GM04504 (cell line): ENCODE results near the gene POLR3F.
"Not testable (repeated sequence)": the region's sequence is repeated elsewhere in the genome, so short reads cannot be mapped to it uniquely, and the experiment has no call there.

ENCODE experiments used
- DNase-seq: peaks from one replicate; pipeline ENCODE4 v3.0.0-alpha.2; 2012; ENCODE audit warnings: low read depth

Gene POLR3F

DNA sequence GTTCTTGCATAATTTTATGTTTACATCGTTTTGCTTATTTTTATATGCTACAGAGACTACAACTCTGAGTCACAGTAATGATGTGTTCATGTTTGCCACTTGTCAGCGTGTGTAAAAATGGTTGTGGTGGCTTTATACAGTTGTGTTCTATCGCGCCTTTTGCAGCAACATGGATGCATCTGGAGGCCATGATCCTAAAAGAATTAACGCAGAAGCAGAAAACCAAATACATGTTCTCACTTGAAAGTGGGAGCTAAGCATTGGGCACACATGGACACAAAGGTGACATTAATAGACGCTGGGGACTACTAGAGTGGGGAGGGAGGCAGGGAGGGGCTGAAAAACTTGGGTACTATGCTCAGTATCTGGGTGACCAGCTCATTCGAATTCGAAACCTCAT lies 39.6 kb downstream of the POLR3F start:
- no peak for DNase-seq

DNA sequence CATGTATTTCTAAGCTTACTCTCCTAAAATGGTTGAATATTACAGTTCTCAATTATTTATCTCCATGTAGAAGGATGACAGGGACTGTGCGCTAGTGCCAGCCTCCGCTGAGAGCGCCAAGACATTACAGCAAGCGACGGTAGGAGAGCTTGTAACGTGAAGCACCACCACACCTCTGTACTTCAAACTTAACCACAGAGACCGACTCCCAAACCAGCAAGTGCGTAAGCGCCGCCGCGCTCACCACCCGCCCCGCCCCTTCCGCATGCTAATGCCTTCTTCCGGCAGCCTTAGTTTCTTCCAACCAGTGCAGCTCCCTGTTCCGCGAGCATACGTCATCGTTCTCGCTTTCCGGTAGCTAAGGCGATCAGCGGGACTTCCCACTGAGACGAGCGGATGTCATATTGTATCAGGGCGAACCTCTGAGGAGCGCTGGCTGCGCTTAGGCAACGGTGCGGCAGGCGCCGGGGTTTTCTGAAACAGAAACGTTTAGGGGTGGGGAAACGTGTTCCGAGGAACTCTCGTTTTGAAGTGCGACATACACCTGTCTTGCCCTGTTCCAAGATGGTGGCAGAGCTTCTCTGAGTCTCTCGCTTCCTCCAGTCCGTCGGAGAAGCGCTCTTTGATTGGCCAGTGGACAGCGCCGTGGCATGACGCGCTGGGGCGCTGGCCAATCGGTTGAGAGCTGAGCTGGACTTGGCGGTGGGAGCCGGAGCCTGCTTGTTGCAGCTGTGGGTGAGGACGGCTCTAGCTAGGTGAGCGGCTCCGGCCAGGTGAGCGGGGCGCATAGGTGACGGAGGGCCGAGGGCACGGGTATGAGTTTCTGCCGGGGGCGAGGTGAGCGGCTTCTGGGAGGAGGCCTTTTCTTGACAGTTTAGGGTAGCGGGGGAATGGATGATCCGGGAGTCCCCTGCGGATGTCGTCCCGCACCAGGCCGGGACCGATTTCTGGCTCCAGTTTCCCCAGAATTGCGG lies 40.3 kb downstream of the POLR3F start, which contains the start of gene SEC23B:
TSS of gene SEC23B (plus strand) at position 723 of the 974 bp plus-strand sequence. CDS start 2,896 bp downstream, outside the sequence.
- DNase-seq = peak; percentile 94

DNA sequence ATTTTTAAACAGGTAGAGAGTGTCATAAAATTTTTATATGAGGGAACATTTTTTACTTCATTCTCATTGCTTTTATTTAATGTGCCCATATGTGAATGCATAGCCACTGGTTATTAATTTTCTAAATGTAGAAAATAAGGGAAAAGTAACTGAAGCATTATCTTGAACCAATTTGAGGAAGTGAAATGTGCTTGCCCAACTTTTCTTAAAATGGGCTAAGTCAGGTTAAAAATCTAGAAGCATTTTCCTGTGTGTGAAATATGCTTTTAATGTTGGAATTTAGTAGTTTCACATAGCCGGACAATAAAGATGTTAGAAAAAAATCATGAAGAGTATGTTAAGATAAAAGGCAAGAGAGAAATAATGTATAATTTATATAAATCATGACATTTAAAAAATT lies 44.4 kb downstream of the POLR3F start:
- DNase-seq = no peak

DNA sequence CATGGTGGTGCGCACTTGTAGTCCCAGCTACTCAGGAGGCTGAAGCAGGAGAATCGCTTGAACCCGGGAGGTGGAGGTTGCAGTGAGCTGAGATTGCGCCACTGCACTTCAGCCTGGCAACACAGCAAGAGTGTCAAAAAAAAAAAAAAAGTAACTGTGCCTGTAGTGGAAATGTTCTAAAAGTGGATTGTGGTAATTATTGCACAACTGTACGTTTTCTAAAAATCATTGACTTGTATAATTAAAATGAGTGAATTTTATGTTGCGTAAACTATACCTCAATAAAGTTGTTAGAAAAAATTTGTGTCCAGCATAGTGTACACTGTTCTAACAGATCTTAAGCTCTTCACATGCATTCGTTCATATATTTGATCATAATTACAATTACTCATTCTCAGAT lies 46.0 kb downstream of the POLR3F start:
- DNase-seq = no peak

DNA sequence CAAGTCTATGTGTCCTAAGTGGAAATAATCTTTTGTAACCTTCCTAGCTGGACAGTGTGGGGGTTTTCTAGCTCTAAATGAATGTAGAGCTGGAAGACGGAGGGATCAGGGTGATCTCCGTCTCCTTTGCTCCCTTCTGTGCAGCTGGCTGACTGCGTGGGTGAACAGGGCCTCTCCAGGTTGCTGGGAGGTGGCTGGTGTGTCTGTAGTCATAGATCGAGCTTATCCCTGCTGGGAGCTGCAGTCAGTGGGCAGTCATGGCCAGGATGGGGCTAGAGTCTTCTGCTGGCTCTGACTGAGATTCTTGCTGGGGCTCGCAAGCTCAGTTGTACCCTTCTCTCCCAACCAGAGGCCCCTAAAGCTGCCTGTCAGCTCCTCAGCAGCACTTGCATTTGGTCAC lies 46.9 kb downstream of the POLR3F start:
- DNase-seq = no peak

DNA sequence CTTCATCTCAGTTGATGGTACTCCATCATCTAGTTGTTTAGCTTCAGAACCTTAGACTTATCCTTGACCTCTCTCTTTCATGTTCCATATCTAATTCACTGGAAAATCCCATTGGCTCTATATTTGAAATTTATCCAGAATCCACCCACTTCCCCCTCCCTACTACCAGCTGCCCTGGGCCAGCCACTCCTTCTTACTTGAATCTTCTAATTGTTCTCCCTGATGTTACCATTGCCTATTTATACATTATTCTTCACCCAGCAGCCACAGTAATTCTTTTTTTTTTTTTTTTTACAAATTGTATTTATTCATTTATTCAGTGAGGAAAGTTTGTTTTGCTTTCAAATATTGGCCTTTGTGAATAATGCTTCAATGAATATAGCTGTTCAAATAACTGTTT lies 48.8 kb downstream of the POLR3F start:
- DNase-seq = no peak

DNA sequence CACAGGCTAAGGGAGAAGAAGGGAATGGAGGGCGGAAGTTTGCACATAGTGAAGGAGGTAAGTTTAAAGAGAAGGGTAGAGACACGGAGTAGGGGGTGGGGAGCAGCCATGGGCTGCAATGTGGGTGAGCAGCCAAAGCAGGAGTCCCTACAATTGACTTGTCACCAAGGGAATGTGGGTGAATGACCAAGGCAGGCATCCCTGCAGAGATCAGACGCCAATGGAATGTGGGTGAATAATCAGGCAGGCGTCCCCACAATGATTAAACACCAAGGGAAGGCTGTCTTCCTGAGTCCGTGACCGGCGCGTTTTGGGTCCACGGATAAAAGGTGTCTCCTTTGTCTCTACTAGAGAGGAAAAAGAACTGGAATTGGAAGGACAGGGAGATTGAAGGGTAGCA lies 54.9 kb downstream of the POLR3F start:
- not testable (repeated sequence) for DNase-seq

DNA sequence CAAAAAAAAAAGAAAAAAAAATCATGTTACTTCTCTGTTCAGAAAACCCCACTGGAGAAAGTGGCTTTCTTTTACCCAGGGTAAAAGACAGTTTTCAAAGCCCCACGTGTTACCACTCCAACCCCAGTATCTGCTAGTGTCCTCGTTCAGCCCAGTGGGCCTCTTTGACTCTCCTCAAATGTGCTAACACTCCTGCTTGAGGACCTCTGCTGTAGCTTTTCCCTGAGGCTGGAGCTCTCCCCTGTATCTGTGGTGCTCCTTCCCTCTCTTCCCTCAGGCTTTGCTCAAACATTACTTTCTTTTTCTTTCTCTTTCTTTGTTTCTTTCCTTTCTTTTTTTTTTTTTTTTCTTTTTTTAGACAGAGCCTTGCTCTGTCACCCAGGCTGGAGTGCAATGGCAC lies 55.9 kb downstream of the POLR3F start:
- no peak for DNase-seq

DNA sequence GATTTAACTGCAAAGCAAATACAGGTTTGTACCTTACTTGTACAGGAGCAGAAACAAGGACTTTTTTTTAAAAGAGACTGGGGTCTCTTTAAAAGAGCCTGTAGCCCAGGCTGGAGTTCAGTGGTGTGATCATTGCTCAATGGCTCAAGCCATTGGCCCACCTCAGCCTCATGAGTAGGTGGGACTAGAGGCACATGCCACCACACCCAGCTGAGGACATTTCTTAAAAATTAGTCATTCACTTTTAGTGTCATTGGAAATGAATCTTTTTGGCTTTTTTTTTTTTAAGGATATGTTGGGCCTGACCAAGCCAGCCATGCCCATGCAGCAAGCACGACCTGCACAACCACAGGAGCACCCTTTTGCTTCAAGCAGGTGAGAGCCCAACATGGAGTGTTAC lies 57.5 kb downstream of the POLR3F start:
- DNase-seq = peak; percentile 26

DNA sequence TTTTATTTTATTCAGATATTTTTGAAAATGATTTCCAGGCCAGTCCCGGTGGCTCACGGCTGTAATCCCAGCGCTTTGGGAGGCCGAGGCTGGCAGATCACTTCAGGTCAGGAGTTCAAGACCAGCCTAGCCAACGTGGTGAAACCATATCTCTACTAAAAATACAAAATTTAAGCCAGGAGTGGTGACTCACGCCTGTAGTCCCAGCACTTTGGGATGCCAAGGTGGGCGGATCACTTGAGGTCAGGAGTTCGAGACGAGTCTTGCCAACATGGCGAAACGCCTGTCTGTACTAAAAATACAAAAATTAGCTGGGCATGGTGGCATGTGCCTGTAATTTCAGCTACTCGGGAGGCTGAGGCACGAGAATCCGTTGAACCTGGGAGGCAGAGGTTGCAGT lies 59.6 kb downstream of the POLR3F start:
- DNase-seq = not testable (repeated sequence)

DNA sequence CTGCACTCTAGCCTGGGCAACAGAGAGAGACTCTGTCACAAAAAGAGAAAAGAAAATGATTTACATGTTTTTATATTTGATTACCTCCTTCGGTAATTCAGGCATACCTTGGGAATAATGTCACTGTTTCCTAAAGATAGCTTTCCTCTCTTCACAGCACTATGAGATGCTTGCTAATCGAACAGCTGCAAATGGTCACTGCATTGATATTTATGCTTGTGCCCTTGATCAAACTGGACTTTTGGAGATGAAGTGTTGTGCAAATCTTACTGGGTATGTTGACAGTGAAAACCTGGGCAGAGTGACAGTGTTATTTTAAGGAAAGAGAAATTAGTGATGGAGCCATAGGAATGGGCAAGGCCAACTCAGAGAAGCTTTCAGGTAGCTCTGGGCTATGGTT lies 60.1 kb downstream of the POLR3F start:
- no peak for DNase-seq

DNA sequence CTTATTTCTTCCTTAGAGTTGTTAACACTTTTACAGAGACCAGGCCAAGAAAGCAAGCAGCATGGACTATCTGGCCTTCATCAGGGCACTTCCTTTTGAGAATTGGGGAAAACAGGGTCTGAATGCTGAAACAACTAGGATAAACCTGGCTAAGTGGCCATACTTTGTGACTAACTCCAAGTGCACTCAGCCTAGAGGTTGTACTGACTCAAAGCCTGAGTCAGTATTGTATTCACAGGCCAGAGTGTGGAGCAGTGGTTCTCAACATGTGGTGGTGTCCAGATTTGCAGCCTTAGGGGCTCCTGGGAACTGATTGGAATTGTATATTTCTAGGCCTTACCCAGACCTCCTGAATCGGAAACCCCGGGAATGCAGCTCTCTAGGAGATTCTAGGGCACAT lies 60.6 kb downstream of the POLR3F start:
- DNase-seq = no peak

DNA sequence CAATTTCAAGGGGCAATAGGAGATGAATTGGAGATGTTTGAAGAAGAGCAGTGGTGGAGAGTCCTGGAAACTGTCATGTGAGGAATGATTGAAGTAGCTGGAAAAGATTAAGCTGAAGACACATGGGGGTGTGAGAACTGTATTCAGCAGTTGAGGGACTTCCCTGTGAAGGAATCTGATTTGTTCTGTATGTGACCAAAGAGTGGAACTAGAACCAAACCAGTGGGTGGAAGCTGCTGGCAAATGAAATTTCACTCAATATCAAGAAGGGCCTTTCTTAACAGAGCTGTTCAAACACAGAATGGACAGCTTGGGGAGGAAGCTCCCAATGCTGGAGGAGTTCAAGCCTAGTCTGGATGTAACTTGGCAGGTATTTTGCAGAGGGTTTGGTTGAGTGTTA lies 61.9 kb downstream of the POLR3F start:
- DNase-seq = no peak

DNA sequence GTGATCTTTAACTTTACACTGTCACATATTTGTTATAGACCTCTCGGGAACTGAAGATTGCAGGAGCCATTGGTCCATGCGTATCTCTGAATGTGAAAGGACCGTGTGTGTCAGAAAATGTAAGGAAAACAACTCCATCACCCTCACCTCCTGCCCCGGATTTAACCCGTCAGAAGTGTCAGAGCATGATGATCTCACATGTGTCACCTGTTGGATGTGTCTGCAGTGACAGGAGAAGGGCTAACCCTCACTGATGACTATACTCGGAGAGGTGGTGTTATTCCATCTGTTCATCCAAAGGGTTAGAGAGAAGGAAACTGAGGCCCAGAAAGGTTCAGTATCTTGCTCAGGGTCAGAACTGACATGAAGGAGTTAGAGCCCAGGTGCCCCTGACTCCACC lies 65.4 kb downstream of the POLR3F start:
- no peak for DNase-seq

DNA sequence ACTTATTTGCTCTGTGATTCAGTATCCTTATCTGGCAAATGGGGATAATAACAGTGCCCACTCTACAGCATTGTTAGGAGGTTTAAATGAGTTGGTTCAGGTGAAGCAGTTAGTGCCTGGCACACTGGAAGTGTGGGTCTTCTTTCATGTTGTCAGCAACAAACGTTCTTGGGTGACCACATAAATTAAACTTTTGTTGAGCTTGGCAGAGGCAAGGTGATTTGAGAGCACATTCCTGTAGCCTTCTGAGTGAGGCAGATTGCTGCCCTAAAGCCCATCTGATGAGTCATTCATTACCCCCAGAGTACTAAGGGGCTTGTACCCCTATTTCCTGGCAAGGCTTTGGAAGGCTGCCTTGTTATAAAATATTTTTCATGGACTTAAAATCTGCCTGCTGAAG lies 66.3 kb downstream of the POLR3F start:
- no peak for DNase-seq

DNA sequence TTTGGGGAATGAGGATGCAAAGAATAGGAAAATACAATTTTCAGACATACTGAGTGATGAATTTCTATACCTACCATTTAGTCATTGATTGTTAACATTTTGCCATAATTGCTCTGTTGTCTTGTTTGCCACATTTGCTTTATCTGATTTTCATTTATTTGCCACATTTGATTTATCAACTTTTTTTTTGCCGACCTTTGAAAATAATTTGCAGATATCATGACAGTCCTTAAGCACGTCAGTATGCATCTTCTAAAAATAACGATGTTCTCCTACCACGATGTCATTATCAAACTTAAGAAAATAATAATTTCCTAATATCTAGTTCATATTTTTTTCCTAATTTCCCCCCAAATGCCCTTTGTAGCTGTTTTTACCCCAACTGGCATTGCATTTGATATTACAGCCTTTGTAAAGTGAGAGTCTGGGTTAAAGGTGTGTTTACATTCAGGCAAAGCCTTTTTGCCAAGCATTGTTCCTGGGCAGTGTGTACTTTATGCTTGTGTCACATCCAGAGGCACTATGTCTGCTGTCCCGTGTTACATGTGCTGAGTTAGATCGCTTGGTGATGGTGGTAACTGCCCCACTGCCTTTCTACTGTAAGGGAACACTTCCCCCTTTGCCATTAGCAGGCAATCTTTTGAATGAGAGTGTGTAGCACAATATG lies 66.9 kb downstream of the POLR3F start:
- no peak for DNase-seq
